Right atrium auricular region (tissue), 2 donors: ENCODE measurements around the gene RNPEPL1. TPM values are rescaled to one million over a fixed set of nuclear protein-coding genes. Genes with fewer than 3 reads are reported as not detected.
A peak's percentile ranks its signal among the peaks of the same experiment; 100 is the strongest.

Source experiments
- DNase-seq: peaks from one replicate; pipeline ENCODE4 v3.0.0-alpha.2; 2019; ENCODE audit warnings: low spot score
- H3K27ac ChIP-seq, 2 donors: fragments of 200-600 bp; sonication (generic); 1 replicate in 1 of 2; 2 replicates in 1 of 2; pipeline ENCODE4 v1.5.1; 2016 to 2019
- H3K27me3 ChIP-seq, 2 donors: fragments of 200-600 bp; sonication (generic); one replicate each; pipeline versions ENCODE4 v1.5.1 to v1.6.0; 2017 to 2019
- H3K36me3 ChIP-seq: fragments of 200-600 bp; sonication (generic); one replicate; pipeline ENCODE4 v1.5.1; 2016
- H3K4me1 ChIP-seq, 2 donors: fragments of 200-600 bp; sonication (generic); one replicate each; pipeline versions ENCODE4 v1.5.1 to v1.6.0; 2017 to 2019
- H3K4me3 ChIP-seq, 2 donors: fragments of 200-600 bp; sonication (generic); 1 replicate in 1 of 2; 2 replicates in 1 of 2; pipeline ENCODE4 v1.5.1; 2017 to 2019; ENCODE audit warnings: mild to moderate bottlenecking in 1 of 2, moderate library complexity in 1 of 2
- H3K9me3 ChIP-seq, 2 donors: fragments of 200-600 bp; sonication (generic); one replicate each; pipeline ENCODE4 v1.5.1; 2019
- total RNA-seq, 2 donors: library from RNA; depleted of rRNA; stranded (reverse); fragments of >200 nt; gene quantifications; one replicate each; pipeline ENCODE4 v1.1.0, GENCODE V29; 2016
- TF ChIP-seq, protein P1 (sequence below), 2 donors: fragments of 200-600 bp; sonication (generic); IDR thresholded peaks; one replicate each; pipeline ENCODE4 v1.5.1; 2019; ENCODE audit warnings: antibody characterized with exemption in 2 of 2

RNPEPL1 gene
- total RNA-seq, 2 donors from 2014 or later = 62.0 to 76.3 TPM

DNA sequence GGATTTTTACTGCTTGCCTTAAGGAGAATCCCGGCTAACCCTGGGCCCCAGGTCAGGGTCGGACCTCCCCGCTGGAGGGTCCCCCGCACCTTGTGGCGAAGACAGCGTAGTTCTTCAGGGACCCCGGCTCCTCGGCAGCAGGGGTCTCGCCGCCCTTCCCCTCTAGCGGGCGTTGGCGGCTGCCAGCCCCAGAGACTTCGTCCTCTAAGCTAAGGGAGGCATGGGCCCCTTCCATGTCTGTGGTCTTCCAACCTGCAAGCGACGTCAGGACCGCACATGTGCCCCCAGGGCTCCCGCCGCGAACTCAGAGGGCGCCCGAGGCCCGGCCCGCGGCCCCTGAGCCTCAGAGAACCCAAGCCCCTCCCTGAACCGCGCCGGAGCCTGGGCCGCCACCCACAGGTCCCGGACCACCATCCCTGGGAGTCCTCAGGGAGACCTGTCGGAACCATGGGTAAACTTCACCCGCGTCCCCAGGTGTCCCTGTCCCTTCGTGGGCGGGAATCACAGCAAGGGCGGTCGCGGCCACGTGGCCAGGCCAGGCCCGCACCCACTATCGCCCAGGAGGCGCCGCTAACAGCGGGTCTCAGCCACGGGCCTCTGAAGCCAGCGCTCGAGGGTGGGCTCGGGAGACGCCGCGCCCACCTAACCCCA is 11.1 kb upstream of the RNPEPL1 start:
- Histone ChIP-seq H3K27me3 (no peaks in the 10 kb centered on the region), H3K27ac (no peak overlapping the region), H3K4me3 (peak overlapping the region; percentile 35 to 56), H3K9me3 (no peaks in the 10 kb centered on the region), H3K4me1 (peaks cover 0 to 41% of the 10 kb centered on the region in 2 donors), H3K36me3 (no peaks in the 10 kb centered on the region)
- TF ChIP-seq, protein P1, sequence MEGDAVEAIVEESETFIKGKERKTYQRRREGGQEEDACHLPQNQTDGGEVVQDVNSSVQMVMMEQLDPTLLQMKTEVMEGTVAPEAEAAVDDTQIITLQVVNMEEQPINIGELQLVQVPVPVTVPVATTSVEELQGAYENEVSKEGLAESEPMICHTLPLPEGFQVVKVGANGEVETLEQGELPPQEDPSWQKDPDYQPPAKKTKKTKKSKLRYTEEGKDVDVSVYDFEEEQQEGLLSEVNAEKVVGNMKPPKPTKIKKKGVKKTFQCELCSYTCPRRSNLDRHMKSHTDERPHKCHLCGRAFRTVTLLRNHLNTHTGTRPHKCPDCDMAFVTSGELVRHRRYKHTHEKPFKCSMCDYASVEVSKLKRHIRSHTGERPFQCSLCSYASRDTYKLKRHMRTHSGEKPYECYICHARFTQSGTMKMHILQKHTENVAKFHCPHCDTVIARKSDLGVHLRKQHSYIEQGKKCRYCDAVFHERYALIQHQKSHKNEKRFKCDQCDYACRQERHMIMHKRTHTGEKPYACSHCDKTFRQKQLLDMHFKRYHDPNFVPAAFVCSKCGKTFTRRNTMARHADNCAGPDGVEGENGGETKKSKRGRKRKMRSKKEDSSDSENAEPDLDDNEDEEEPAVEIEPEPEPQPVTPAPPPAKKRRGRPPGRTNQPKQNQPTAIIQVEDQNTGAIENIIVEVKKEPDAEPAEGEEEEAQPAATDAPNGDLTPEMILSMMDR (IDR thresholded peaks at IDR 0.05) = no peak
- peak; percentile 54 for DNase-seq

DNA sequence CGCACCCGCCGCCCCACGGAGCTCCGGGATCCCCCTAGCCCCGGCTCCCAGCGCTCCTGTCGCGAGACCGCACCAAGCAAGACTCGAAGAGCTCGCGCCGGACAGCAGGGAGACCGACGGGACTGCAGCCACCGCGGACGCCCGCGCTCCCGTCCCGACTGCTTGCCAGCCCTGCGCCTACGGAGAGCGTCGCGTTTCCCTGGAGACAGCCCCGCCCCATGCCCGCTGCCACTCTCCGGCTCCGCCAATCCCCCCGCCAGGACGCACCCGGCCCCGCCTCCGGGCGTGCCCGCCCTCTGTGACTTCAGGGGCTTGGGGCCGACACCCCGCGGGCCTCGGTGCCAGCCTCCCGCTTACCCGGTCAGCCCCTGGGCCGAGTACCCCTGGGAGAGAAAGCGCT is 10.5 kb upstream of the RNPEPL1 start, which contains the start of gene ANKMY1:
ANKMY1 (minus strand) TSS at position 181 of the 400 bp plus-strand sequence. CDS start 653 bp downstream, outside the sequence.
- H3K4me3 ChIP-seq = peak within 1 kb of the TSS; percentile 35 to 56
- H3K27me3 ChIP-seq = no peaks in the 10 kb centered on the region
- TF ChIP-seq, protein P1 (IDR thresholded peaks at IDR 0.05) = no peak
- no peaks in the 10 kb centered on the region for H3K9me3 ChIP-seq
- H3K27ac ChIP-seq = no peak within 1 kb of the TSS
- H3K36me3 ChIP-seq = no peaks in the 10 kb centered on the region
- peaks cover 0 to 43% of the 10 kb centered on the region in 2 donors for H3K4me1 ChIP-seq
- DNase-seq = no peak

DNA sequence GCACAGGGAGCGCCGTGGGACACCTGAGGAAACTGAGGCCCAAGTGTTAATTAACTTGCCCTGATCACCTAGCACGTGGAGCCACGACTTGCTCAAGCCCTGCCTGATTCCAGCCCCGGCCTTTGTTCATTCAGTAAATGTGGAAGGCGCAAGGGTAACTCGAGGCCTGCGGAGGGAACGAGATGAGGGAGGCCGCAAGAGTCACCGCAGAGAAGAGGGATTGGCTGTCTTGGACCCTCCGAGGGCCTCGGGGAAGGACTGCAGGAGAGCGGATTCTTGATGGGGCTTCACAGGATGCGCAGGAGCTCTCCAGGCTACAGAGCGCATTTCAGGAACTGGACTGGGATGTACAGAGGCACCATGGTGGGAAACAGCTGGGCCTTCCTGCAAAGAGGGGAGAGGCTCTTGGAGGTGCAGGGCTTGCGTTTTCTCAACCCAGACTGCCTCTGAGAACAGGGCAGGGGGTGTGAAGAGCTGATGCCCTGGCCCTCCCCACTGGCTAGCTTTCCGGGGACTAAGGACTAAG is 10.0 kb upstream of the RNPEPL1 start:
- Histone ChIP-seq H3K9me3 (no peaks in the 10 kb centered on the region), H3K36me3 (no peaks in the 10 kb centered on the region), H3K4me3 (peak overlapping the region; percentile 35 to 56), H3K27me3 (no peaks in the 10 kb centered on the region), H3K27ac (no peak overlapping the region), H3K4me1 (peaks cover 0 to 43% of the 10 kb centered on the region in 2 donors)
- peak; percentile 52 for DNase-seq
- TF ChIP-seq, protein P1 (IDR thresholded peaks at IDR 0.05) = no peak

DNA sequence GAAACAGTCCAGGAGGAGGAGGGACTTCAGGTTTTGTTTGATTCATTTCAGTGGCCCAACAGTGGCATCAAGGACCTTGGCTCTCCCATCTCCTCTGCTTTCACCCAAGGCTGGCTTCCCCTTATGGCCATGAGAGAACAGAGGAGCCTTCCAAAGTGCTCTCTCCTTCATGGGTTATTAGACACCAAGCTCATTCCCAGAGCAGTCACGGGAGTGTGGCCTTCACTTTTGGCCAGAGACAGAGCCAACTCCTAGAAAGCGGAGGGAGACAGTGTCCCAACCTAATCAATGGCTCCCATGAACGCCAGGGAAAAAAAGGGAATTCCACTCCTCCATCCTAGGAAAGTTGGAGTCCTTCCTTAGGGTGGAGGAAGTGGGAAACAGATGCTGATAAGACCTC is 9.0 kb upstream of the RNPEPL1 start:
- H3K27ac ChIP-seq = no peak overlapping the region
- DNase-seq = peak; percentile 44
- TF ChIP-seq, protein P1 (IDR thresholded peaks at IDR 0.05) = no peak
- H3K9me3 ChIP-seq = no peaks in the 10 kb centered on the region
- no peaks in the 10 kb centered on the region for H3K36me3 ChIP-seq
- no peaks in the 10 kb centered on the region for H3K27me3 ChIP-seq
- peaks cover 0 to 43% of the 10 kb centered on the region in 2 donors for H3K4me1 ChIP-seq
- no peak overlapping the region for H3K4me3 ChIP-seq

DNA sequence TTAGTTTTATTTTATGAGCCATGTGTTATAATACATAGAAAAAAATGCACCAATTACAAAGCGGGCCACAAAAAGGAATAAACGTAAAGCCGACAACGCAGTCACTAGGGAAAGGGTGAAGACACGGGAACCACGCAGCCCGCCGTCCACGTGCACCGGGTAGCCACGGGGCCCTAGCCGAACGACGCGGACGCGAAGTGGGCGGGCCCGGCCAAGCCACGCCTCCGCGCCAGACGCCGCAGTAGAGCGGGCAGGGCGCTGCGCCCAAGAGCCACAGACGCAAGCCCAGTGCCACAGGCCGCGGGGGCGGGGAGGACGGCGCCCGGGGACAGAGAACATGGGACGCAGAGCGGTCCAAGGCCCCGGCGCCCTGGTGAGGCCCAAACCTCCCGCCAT is 8.2 kb upstream of the RNPEPL1 start, which contains the start of gene DUSP28:
DUSP28 (plus strand) TSS at position 274 of the 396 bp plus-strand sequence. CDS start 328 bp downstream, outside the sequence.
- Histone ChIP-seq H3K27ac (peak within 1 kb of the TSS; percentile 100), H3K36me3 (no peaks in the 10 kb centered on the region), H3K4me3 (peak within 1 kb of the TSS; percentile 91 to 93), H3K9me3 (no peaks in the 10 kb centered on the region), H3K4me1 (peaks cover 0 to 47% of the 10 kb centered on the region in 2 donors), H3K27me3 (no peaks in the 10 kb centered on the region)
- TF ChIP-seq, protein P1 (IDR thresholded peaks at IDR 0.05) = no peak
- DNase-seq = peak; percentile 93
